H1 (cell line): ENCODE data around the gene ABL2. TPM values are rescaled to one million over a fixed set of nuclear protein-coding genes. Genes with fewer than 3 reads are reported as not detected.

Experiments used
- CTCF ChIA-PET: fragments of 300-600 bp; sonication (Branson Sonifier 250); formaldehyde crosslinking; loops from one replicate; lab custom pipeline; 2021; ENCODE audit not compliant: partially characterized antibody; lab: Charles Lee
- POLR2A ChIA-PET: fragments of 300-600 bp; sonication (Branson Sonifier 250); formaldehyde crosslinking; loops from one replicate; lab custom pipeline; 2021; ENCODE audit warnings: inconsistent platforms; ENCODE audit not compliant: partially characterized antibody; lab: Charles Lee
- DNase-seq, 2 experiments: peaks; one replicate each; pipeline versions ENCODE4 v3.0.0 to v3.0.0-alpha.2; 2010 to 2022; ENCODE audit warnings: low spot score in 2 of 2, low read depth in 1 of 2, mixed read lengths in 1 of 2
- FAIRE-seq: peaks from 2 replicates; lab custom pipeline; 2011; peaks lifted over from hg19 to GRCh38; lab: Jason Lieb, UNC
- H2AFZ ChIP-seq: 2 replicates; pipeline ENCODE4 v1.8.1; 2012; ENCODE audit warnings: low read length, inconsistent platforms
- H2AK5ac ChIP-seq: 2 replicates; pipeline ENCODE4 v1.6.1; 2013; ENCODE audit warnings: low read depth, low read length
- H2BK120ac ChIP-seq: replicated peaks from 2 replicates; pipeline ENCODE3; 2013; ENCODE audit warnings: low read depth, low read length, inconsistent platforms
- H2BK12ac ChIP-seq: 2 replicates; pipeline ENCODE4 v1.6.1; 2013; ENCODE audit warnings: low read depth, low read length
- H2BK15ac ChIP-seq: 2 replicates; pipeline ENCODE4 v1.6.1; 2013; ENCODE audit warnings: low read length
- H2BK20ac ChIP-seq: 2 replicates; pipeline ENCODE4 v1.6.1; 2013; ENCODE audit warnings: low read length
- H2BK5ac ChIP-seq: 2 replicates; pipeline ENCODE4 v1.6.1; 2013; ENCODE audit warnings: low read depth, low read length
- H3K14ac ChIP-seq: 2 replicates; pipeline ENCODE4 v1.6.1; 2013; ENCODE audit warnings: inconsistent platforms; ENCODE audit not compliant: insufficient read length
- H3K18ac ChIP-seq: 2 replicates; pipeline ENCODE4 v1.6.1; 2013; ENCODE audit warnings: low read length; ENCODE audit errors: extremely low read depth
- H3K23ac ChIP-seq: 2 replicates; pipeline ENCODE4 v1.6.1; 2013; ENCODE audit warnings: inconsistent platforms; ENCODE audit not compliant: insufficient read length
- H3K23me2 ChIP-seq: 2 replicates; pipeline ENCODE4 v1.6.1; 2013; ENCODE audit warnings: low read depth, low read length
- H3K27ac ChIP-seq: 2 replicates; pipeline ENCODE4 v1.6.1; 2011; ENCODE audit warnings: low read depth, low read length, inconsistent platforms
- H3K27me3 ChIP-seq, 4 experiments: replicated peaks in 1 of 4; 1 replicate in 1 of 4; 2 replicates in 3 of 4; pipeline versions ENCODE4 v1.6.1 to v1.8.1; 2011 to 2013; ENCODE audit warnings: low read length in 3 of 4, mild to moderate bottlenecking in 3 of 4, inconsistent platforms in 2 of 4, mixed read lengths in 2 of 4, moderate library complexity in 1 of 4; ENCODE audit not compliant: control insufficient read depth in 3 of 4, insufficient read depth in 3 of 4; ENCODE audit errors: extremely low read depth in 1 of 4
- H3K36me3 ChIP-seq, 4 experiments: 2 replicates each; pipeline versions ENCODE4 v1.6.1 to v1.8.1; 2011 to 2013; ENCODE audit warnings: mild to moderate bottlenecking in 4 of 4, low read length in 3 of 4, moderate library complexity in 2 of 4, control low read depth in 1 of 4, inconsistent platforms in 1 of 4; ENCODE audit not compliant: insufficient read depth in 4 of 4, control insufficient read depth in 2 of 4
- H3K4ac ChIP-seq: replicated peaks from 2 replicates; pipeline ENCODE3; 2013; ENCODE audit warnings: low read length, low read depth, mixed read lengths, inconsistent platforms; ENCODE audit not compliant: insufficient read length
- H3K4me1 ChIP-seq, 4 experiments: replicated peaks in 1 of 4; 1 replicate in 1 of 4; 2 replicates in 3 of 4; pipeline versions ENCODE4 v1.6.1 to v1.8.1; 2011 to 2013; ENCODE audit warnings: low read length in 3 of 4, inconsistent platforms in 2 of 4, mixed read lengths in 1 of 4; ENCODE audit not compliant: insufficient read depth in 4 of 4, control insufficient read depth in 3 of 4
- H3K4me2 ChIP-seq, 2 experiments: 2 replicates each; pipeline versions ENCODE4 v1.6.1 to v1.8.1; 2011 to 2013; ENCODE audit warnings: low read depth in 2 of 2, low read length in 2 of 2, control low read depth in 1 of 2, inconsistent platforms in 1 of 2, mild to moderate bottlenecking in 1 of 2; ENCODE audit not compliant: insufficient read depth in 1 of 2
- H3K4me3 ChIP-seq, 4 experiments: fragments of 200-600, 300-600 bp in 1 of 4; sonication (generic), shearing (Covaris generic), sonication (Bioruptor Twin) in 1 of 4; 2 replicates each; pipeline versions ENCODE4 v1.5.1 to v1.8.1; 2011 to 2016; ENCODE audit warnings: low read length in 4 of 4, low read depth in 3 of 4, control low read depth in 2 of 4, inconsistent platforms in 2 of 4, mild to moderate bottlenecking in 2 of 4, mixed read lengths in 1 of 4, moderate library complexity in 1 of 4; ENCODE audit not compliant: insufficient read depth in 2 of 4; ENCODE audit errors: extremely low read depth in 1 of 4
- H3K56ac ChIP-seq: replicated peaks from 2 replicates; pipeline ENCODE3; 2013; ENCODE audit warnings: low read depth, mild to moderate bottlenecking, mixed read lengths, low read length, inconsistent platforms; ENCODE audit not compliant: insufficient read length
- H3K79me1 ChIP-seq: 2 replicates; pipeline ENCODE4 v1.6.1; 2013; ENCODE audit warnings: low read depth, low read length, control low read depth
- H3K79me2 ChIP-seq, 2 experiments: 2 replicates each; pipeline versions ENCODE4 v1.6.1 to v1.8.1; 2012 to 2013; ENCODE audit warnings: low read length in 2 of 2, mild to moderate bottlenecking in 2 of 2, inconsistent platforms in 1 of 2; ENCODE audit not compliant: insufficient read depth in 2 of 2, control insufficient read depth in 1 of 2
- H3K9ac ChIP-seq, 4 experiments: replicated peaks in 1 of 4; 1 replicate in 1 of 4; 2 replicates in 3 of 4; pipeline versions ENCODE4 v1.6.1 to v1.8.1; 2011 to 2013; ENCODE audit warnings: low read depth in 3 of 4, low read length in 3 of 4, control low read depth in 2 of 4, mild to moderate bottlenecking in 2 of 4, moderate library complexity in 2 of 4, inconsistent platforms in 1 of 4; ENCODE audit errors: extremely low read depth in 1 of 4
- H3K9me3 ChIP-seq, 2 experiments: 2 replicates each; pipeline versions ENCODE4 v1.6.1 to v1.8.1; 2012 to 2013; ENCODE audit warnings: mild to moderate bottlenecking in 2 of 2, moderate library complexity in 2 of 2, control low read depth in 1 of 2, inconsistent platforms in 1 of 2, low read depth in 1 of 2, low read length in 1 of 2, mixed read lengths in 1 of 2; ENCODE audit not compliant: insufficient read depth in 2 of 2
- H4K20me1 ChIP-seq, 2 experiments: replicated peaks in 1 of 2; 2 replicates each; pipeline versions ENCODE3 to v1.8.1; 2011 to 2013; ENCODE audit warnings: inconsistent platforms in 2 of 2, low read length in 2 of 2, mild to moderate bottlenecking in 1 of 2; ENCODE audit not compliant: insufficient read depth in 2 of 2, control insufficient read depth in 1 of 2
- H4K5ac ChIP-seq: 2 replicates; pipeline ENCODE4 v1.6.1; 2013; ENCODE audit warnings: low read length, low read depth, mixed read lengths, inconsistent platforms; ENCODE audit not compliant: insufficient read length
- H4K8ac ChIP-seq: 2 replicates; pipeline ENCODE4 v1.8.0; 2013; ENCODE audit warnings: mild to moderate bottlenecking, moderate library complexity, low read length, inconsistent platforms; ENCODE audit not compliant: insufficient read depth; ENCODE audit errors: extremely low read depth
- H4K91ac ChIP-seq: replicated peaks from 2 replicates; pipeline ENCODE3; 2013; ENCODE audit warnings: low read length, mixed read lengths, inconsistent platforms; ENCODE audit not compliant: insufficient read length
- BCL11A ChIP-seq, 2 experiments: IDR thresholded peaks; one replicate each; pipeline ENCODE4 v1.6.1; 2011; ENCODE audit warnings: low read depth in 2 of 2, low read length in 2 of 2, mild to moderate bottlenecking in 2 of 2
- BRCA1 ChIP-seq: IDR thresholded peaks from 2 replicates; pipeline ENCODE4 v1.6.1; 2012; ENCODE audit warnings: low read depth, low read length, improper control_type of control experiment
- CTCF ChIP-seq, 3 experiments: IDR thresholded peaks; 1 replicate in 2 of 3; 2 replicates in 1 of 3; pipeline versions ENCODE4 v1.5.1 to v1.6.1; 2011; ENCODE audit warnings: low read length in 3 of 3, mild to moderate bottlenecking in 3 of 3, inconsistent platforms in 2 of 3, low read depth in 1 of 3, moderate library complexity in 1 of 3; ENCODE audit not compliant: insufficient read depth in 1 of 3; ENCODE audit errors: control extremely low read depth in 1 of 3
- GABPA ChIP-seq: IDR thresholded peaks from 2 replicates; pipeline ENCODE4 v1.6.1; 2011; ENCODE audit warnings: mild to moderate bottlenecking, low read length, moderate library complexity, borderline replicate concordance; ENCODE audit not compliant: insufficient read depth
- GTF2F1 ChIP-seq: IDR thresholded peaks from 2 replicates; pipeline ENCODE4 v1.6.1; 2012; ENCODE audit warnings: low read depth, low read length, improper control_type of control experiment, borderline replicate concordance
- HDAC6 ChIP-seq: IDR thresholded peaks from one replicate; pipeline ENCODE4 v1.7.1; 2012; ENCODE audit warnings: low read depth, mild to moderate bottlenecking, inconsistent platforms, low read length, moderate library complexity
- MAFK ChIP-seq: IDR thresholded peaks from 2 replicates; pipeline ENCODE4 v1.6.1; 2012; ENCODE audit warnings: low read depth, mild to moderate bottlenecking, improper control_type of control experiment, low read length
- MAX ChIP-seq: IDR thresholded peaks from 2 replicates; pipeline ENCODE4 v1.6.1; 2012; ENCODE audit warnings: inconsistent platforms
- NANOG ChIP-seq: IDR thresholded peaks from 2 replicates; pipeline ENCODE4 v1.6.1; 2011; ENCODE audit warnings: low read length, low read depth, mild to moderate bottlenecking, inconsistent platforms; ENCODE audit not compliant: insufficient read depth, poor library complexity, severe bottlenecking
- SP1 ChIP-seq: IDR thresholded peaks from 2 replicates; pipeline ENCODE4 v1.6.1; 2011; ENCODE audit warnings: low read depth, low read length
- SRF ChIP-seq: IDR thresholded peaks from 2 replicates; pipeline ENCODE4 v1.6.1; 2011; ENCODE audit warnings: mild to moderate bottlenecking, low read depth, low read length, moderate library complexity
- WGBS, 2 experiments: shearing (Covaris generic) in 1 of 2; methylation state at CpG; one replicate each; pipeline versions ENCODE4 v1.1.6 to v1.1.7; 2013 to 2015; ENCODE audit warnings: low lambda C conversion rate in 2 of 2, mixed read lengths in 2 of 2, inconsistent platforms in 1 of 2, low coverage in 1 of 2, missing lambda C conversion rate in 1 of 2; ENCODE audit not compliant: insufficient replicate concordance in 2 of 2, insufficient coverage in 1 of 2, insufficient read length in 1 of 2; ENCODE audit errors: extremely low coverage in 1 of 2, missing lambda C conversion rate in 1 of 2; 5-methylcytosine and 5-hydroxymethylcytosine counted together
- polyA plus RNA-seq, 7 experiments: library from polyadenylated mRNA; depleted of rRNA in 3 of 7; stranded (reverse) in 5 of 7; unstranded in 2 of 7; fragments of >200 nt in 5 of 7; fragments of 200-250 nt in 2 of 7; gene quantifications; 1 replicate in 5 of 7; 2 replicates in 1 of 7; 4 replicates in 1 of 7; pipeline versions ENCODE4 v1.2.1 to v1.2.3, GENCODE V29; 2011 to 2013; ENCODE audit warnings: missing spikeins in 2 of 7, mixed read lengths in 2 of 7
- total RNA-seq: library from RNA; stranded (reverse); fragmentation: NEBNext Ultra II Directional; extraction: Animal tissue kit (Norgen Biotek cat#: 25700); gene quantifications from 2 replicates; pipeline ENCODE4 v1.2.1, GENCODE V29; 2021

The ABL2 gene
- total and polyA plus RNA-seq, 2 of the 8 experiments (the other 6 are each of a cell fraction or from before 2014, with no cell fraction given) = 4.5 to 19.1 TPM

DNA sequence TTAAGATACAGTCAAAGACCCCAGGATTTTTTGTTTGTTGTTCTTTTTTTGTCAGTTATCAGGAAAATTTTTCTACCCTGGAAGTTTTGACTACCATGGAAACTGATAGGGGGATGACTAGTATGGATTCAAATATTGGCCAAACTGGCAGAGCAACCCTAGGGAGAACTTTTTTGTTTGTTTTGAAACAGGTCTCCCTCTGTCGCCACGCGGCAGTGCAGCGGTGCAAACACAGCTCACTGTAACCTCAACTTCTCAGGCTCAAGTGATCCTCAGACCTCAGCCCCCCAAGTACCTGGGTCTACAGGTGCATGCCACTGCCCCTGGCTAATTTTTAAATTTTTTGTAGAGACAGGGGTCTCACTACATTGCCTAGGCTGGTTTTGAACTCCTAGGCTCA is 101.0 kb downstream of the ABL2 start:
- Histone ChIP-seq H3K27ac (no peak overlapping the region), H2BK20ac (no peak overlapping the region), H3K14ac (no peak overlapping the region), H3K18ac (no peak overlapping the region), H4K20me1 (no peaks in the 10 kb centered on the region), H3K27me3 (no peaks in the 10 kb centered on the region), H2AK5ac (no peak overlapping the region), H2AFZ (no peak overlapping the region), H3K36me3 (peaks cover 0 to 6% (median 2%) of the 10 kb centered on the region in 4 experiments; a peak in 4 of 8 replicates), H3K79me2 (0 out of 4 replicates have a peak, but pooled peaks cover 0 to 2% of the 10 kb centered on the region in 2 experiments), H3K9ac (no peak overlapping the region), H3K4me3 (no peak overlapping the region), H3K9me3 (no peaks in the 10 kb centered on the region), H2BK15ac (no peak overlapping the region), H3K4ac (no peak overlapping the region), H3K79me1 (peaks cover 3% of the 10 kb centered on the region; the same call in 1 of the 2 replicates), H3K56ac (no peak overlapping the region), H2BK12ac (no peak overlapping the region), H4K8ac (no peak overlapping the region), H2BK5ac (no peak overlapping the region), H3K23me2 (no peaks in the 10 kb centered on the region), H3K4me1 (no peaks in the 10 kb centered on the region), H3K4me2 (no peak overlapping the region), H2BK120ac (no peak overlapping the region), H4K5ac (no peak overlapping the region), H4K91ac (no peak overlapping the region), H3K23ac (no peak overlapping the region)
- no peak for FAIRE-seq
- CTCF ChIA-PET = interaction anchor here (0.6 to 0.7 kb wide), 3 partner anchors 57 to 1113 kb away, joined by 3 to 5 read pairs (median 3); no protein-coding TSS in a partner anchor
- POLR2A ChIA-PET = interaction anchor here (0.7 kb wide), 1 partner anchor 55 kb away, joined by 6 read pairs; no protein-coding TSS in a partner anchor
- WGBS, 2 experiments = 100% methylated on average over 2 of the region's 4 CpGs; no CpG with 5 or more reads in 1 of the 2 experiments
- DNase-seq = no peak
- TF ChIP-seq SRF (no peak), MAFK (no peak), BRCA1 (no peak), GABPA (no peak), SP1 (no peak), NANOG (no peak), MAX (no peak), GTF2F1 (no peak), BCL11A (IDR thresholded peaks at IDR 0.05; ENCODE audit: low read depth in 2 of 2, low read length in 2 of 2) (no peak), CTCF (IDR thresholded peaks at IDR 0.05; ENCODE audit: control extremely low read depth in 1 of 3, insufficient read depth in 1 of 3, low read depth in 1 of 3, low read length in 3 of 3) (no peak), HDAC6 (no peak)
